GM19395 (cell line): Measurements from ENCODE around the gene SHC2.
"Not testable (repeated sequence)": the region's sequence is repeated elsewhere in the genome, so short reads cannot be mapped to it uniquely, and the experiment has no call there.

ENCODE experiments used
- ATAC-seq: cut with Tn5 transposase; IDR thresholded peaks from one replicate; pipeline ENCODE4 v1.9.1; 2021; ENCODE audit warnings: mild to moderate bottlenecking, moderate library complexity; ENCODE audit not compliant: unreplicated experiment

Gene SHC2

GRCh38 chr19:392375-392970 lies 68.4 kb downstream of the SHC2 start:
- no peak for ATAC-seq

DNA sequence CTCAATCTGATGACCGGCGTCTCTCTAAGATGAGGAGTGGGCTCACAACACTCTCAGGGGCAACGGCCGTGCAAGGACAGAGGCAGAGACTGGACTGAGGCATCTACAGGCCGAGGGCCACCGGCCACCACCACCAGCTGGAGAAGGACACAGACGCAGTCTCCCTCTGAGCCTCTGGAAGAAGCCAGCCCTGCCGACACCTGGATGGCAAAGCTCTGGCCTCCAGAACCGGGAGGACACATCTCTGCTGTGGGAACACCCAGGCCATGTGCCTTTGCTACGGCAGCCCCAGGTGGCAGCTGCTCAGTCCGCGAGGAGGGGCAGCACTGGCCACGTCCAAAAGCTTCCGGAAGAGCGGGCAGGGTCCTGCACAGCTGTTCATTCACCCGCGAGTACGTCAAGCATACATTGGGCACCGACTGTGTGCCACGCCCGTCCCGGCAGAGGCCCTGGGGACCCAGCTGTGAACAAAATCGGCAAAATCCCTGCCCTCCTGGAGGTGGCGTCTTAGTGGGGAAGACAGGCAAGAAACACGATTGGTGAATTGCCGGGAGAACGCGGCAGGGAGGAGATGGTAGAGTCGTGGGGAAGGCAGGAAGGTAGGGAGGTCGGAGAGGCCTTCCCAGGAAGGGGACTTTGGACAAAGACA lies 69.0 kb downstream of the SHC2 start:
- ATAC-seq, result no peak

- no peak for ATAC-seq
Observed at GRCh38 chr19:391207-391557, 69.7 kb downstream of the SHC2 start.

GRCh38 chr19:390386-391206 lies 70.2 kb downstream of the SHC2 start:
- no peak for ATAC-seq

- no peak for ATAC-seq
Observed at GRCh38 chr19:389935-390289, 70.9 kb downstream of the SHC2 start.

GRCh38 chr19:389255-389934 lies 71.4 kb downstream of the SHC2 start:
- no peak for ATAC-seq

GRCh38 chr19:388691-389090 lies 72.1 kb downstream of the SHC2 start:
- no peak for ATAC-seq

DNA sequence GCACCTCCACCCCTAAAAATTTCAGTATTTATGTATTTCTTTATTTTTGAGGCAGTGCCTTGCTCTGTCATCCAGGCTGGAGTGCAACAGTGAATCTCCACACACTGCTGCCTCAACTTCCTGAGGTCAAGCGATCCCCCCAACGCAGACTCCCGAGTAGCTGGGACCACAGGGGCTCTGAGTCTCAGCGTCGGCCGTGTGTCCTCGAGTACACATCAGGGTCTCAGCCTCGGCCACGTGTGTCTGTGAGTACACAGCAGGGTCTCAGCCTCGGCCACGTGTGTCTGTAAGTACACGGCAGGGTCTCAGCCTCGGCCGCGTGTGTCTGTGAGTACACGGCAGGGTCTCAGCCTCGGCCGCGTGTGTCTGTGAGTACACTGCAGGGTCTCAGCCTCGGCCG lies 73.1 kb downstream of the SHC2 start:
- no peak for ATAC-seq

- ATAC-seq, result not testable (repeated sequence)
Observed at GRCh38 chr19:386632-387301, 74.1 kb downstream of the SHC2 start.

DNA sequence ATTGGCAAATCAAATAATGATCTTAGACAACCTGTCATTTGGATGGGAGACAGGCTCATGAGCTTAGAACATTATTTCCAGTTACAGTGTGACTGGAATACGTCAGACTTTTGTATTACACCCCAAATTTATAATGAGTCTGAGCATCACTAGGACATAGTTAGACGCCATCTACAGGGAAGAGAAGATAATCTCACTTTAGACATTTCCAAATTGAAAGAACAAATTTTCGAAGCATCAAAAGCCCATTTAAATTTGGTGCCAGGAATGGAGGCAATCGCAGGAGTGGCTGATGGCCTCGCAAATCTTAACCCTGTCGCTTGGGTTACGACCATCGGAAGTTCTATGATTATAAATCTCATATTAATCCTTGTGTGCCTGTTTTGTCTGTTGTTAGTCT lies 74.6 kb downstream of the SHC2 start:
- ATAC-seq, result not testable (repeated sequence)

DNA sequence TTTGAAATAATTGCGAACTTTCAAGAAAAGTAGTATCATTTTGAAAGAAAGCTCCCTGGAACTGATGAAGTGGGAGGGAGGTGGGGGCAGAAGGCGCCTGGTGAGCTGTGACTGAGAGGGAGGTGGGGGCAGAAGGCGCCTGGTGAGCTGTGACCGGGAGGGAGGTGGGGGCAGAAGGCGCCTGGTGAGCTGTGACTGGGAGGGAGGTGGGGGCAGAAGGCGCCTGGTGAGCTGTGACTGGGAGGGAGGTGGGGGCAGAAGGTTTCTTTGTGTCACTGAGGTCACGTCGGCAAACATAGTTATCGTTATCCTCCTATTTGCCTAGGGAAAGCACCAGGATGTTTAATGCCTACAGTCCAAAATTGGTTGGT lies 76.0 kb downstream of the SHC2 start:
- ATAC-seq, result no peak

- no peak for ATAC-seq
Observed at GRCh38 chr19:383922-384798, 76.7 kb downstream of the SHC2 start.

GRCh38 chr19:383040-383439 lies 77.8 kb downstream of the SHC2 start:
- ATAC-seq, result no peak

DNA sequence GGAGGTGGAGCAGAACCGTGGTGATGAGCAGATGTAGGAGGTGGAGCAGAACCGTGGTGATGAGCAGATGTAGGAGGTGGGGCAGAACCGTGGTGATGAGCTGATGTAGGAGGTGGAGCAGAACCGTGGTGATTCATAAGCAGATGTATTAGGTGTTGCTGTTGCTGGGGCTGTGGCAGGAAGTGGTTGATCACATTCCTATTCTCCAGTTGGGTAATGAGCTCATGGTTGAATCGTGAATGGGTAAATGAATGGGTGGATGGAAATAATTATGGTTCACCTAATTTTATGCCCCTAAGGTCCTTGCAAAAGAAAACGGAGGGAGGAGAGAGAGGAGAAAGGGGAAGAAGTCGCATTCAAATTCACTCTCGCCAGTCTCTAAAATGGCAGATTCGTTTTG lies 78.3 kb downstream of the SHC2 start:
- not testable (repeated sequence) for ATAC-seq

DNA sequence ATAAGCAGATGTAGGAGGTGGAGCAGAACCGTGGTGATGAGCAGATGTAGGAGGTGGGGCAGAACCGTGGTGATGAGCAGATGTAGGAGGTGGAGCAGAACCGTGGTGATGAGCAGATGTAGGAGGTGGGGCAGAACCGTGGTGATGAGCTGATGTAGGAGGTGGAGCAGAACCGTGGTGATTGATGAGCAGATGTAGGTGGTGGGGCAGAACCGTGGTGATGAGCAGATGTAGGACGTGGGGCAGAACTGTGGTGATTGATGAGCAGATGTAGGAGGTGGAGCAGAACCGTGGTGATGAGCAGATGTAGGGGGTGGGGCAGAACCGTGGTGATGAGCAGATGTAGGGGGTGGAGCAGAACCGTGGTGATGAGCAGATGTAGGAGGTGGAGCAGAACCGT lies 78.9 kb downstream of the SHC2 start:
- ATAC-seq, result not testable (repeated sequence)

DNA sequence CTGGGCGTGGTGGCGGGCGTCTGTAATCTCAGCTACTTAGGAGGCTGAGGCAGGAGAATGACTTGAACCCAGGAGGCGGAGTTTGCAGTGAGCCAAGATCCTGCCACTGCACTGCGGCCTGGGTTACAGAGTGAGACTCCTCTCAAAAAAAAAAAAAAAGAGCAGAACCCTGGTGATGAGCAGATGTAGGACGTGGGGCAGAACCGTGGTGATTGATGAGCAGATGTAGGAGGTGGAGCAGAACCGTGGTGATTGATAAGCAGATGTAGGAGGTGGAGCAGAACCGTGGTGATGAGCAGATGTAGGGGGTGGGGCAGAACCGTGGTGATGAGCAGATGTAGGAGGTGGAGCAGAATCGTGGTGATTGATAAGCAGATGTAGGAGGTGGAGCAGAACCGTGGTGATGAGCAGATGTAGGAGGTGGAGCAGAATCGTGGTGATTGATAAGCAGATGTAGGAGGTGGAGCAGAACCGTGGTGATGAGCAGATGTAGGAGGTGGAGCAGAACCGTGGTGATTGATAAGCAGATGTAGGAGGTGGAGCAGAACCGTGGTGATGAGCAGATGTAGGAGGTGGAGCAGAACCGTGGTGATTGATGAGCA lies 80.1 kb downstream of the SHC2 start:
- ATAC-seq, result not testable (repeated sequence)

GRCh38 chr19:379796-380195 lies 81.0 kb downstream of the SHC2 start:
- no peak for ATAC-seq

- ATAC-seq, result no peak
Observed at GRCh38 chr19:378706-379105, 82.1 kb downstream of the SHC2 start.

DNA sequence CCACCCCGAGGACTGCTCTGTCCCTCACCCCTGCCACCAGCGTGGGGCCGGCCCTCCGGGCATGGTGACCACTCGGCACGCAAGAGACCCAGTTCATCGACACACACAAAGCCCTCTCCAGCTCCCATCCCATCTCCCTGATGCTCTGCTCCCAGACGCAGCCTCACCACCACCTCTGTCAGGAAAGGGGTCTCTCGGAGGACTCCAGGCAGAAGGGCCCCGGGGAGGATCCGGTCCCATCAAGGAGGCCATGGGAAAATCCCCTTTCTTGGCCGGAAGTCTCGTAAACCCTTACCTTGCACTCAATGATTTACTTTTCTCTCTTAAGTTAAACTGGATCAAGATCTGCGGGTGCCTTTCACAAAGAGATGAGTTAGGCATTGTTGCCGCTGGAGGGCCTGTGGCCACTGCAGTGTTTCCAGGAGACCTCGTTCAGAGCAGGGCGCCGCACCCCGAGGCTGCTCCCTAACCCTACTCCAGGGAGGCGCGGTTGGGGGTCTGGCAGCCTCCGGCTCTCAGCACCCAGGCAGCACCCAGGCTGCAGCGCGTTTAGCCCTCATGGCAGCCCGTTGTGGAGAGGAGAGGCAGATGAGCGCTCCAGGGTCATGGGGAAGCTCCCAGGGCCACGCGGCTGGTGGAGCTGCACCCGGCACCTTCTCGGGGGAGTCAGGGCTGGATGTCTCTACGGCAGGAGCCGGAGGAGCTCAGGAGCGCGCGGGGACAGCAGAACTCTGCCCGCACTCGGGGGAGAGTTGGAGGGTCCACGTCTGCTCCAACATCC lies 82.8 kb downstream of the SHC2 start:
- no peak for ATAC-seq
